BJ (cell line): Measurements from ENCODE around the gene ADAMTS12. TPM values are rescaled to one million over a fixed set of nuclear protein-coding genes. Genes with fewer than 3 reads are reported as not detected.

Experiments
- CTCF ChIA-PET: fragments of 350-600 bp; formaldehyde crosslinking; extraction: SDS; loops from one replicate; lab custom pipeline; 2021; ENCODE audit warnings: antibody characterized with exemption, inconsistent platforms; lab: Yijun Ruan, JAX
- POLR2A ChIA-PET: fragments of 300-600 bp; sonication (Branson Sonifier 250); formaldehyde crosslinking; extraction: SDS; loops from one replicate; lab custom pipeline; 2021; ENCODE audit warnings: antibody characterized with exemption; lab: Charles Lee
- DNase-seq: peaks from one replicate; pipeline ENCODE4 v3.0.0-alpha.2; 2011; ENCODE audit warnings: low read depth
- H3K27me3 ChIP-seq: 2 replicates; pipeline ENCODE4 v1.6.0; 2011; ENCODE audit warnings: low read length; ENCODE audit not compliant: control insufficient read depth, insufficient read depth
- H3K36me3 ChIP-seq: 2 replicates; pipeline ENCODE4 v1.5.1; 2011; ENCODE audit warnings: low read length; ENCODE audit not compliant: control insufficient read depth, insufficient read depth
- H3K4me3 ChIP-seq: 2 replicates; pipeline ENCODE4 v1.5.1; 2011; ENCODE audit warnings: low read depth, mild to moderate bottlenecking, control low read depth, low read length
- CTCF ChIP-seq: IDR thresholded peaks from 2 replicates; pipeline ENCODE4 v1.5.1; 2011; ENCODE audit warnings: low read depth, mild to moderate bottlenecking, control low read depth, inconsistent platforms, low read length, moderate library complexity; ENCODE audit not compliant: insufficient read depth
- polyA plus RNA-seq: library from polyadenylated mRNA; depleted of rRNA; stranded (reverse); fragments of >200 nt; gene quantifications from 2 replicates; pipeline ENCODE4 v1.2.3, GENCODE V29; 2011

Gene ADAMTS12
- polyA plus RNA-seq, 1 experiment = 25.6 TPM

- no peak for DNase-seq
- TF ChIP-seq CTCF = no peak
- H3K4me3 ChIP-seq = no peak overlapping the region
- POLR2A ChIA-PET = no interaction called here
- no peaks in the 10 kb centered on the region for H3K27me3 ChIP-seq
- no peaks in the 10 kb centered on the region for H3K36me3 ChIP-seq
- CTCF ChIA-PET = interaction anchor here (0.8 to 1.7 kb wide), 5 partner anchors 10 to 294 kb away, joined by 3 to 5 read pairs (median 3); no protein-coding TSS in a partner anchor
These were observed 156.7 kb downstream of the ADAMTS12 start for GRCh38 chr5:33735072-33735471.

- Histone ChIP-seq H3K36me3 (no peaks in the 10 kb centered on the region), H3K4me3 (no peak overlapping the region), H3K27me3 (no peaks in the 10 kb centered on the region)
- no peak for DNase-seq
- POLR2A ChIA-PET = no interaction called here
- CTCF ChIA-PET = interaction anchor here (1.0 to 1.7 kb wide), 4 partner anchors 9 to 293 kb away, joined by 3 to 5 read pairs (median 3); no protein-coding TSS in a partner anchor
- no peak for TF ChIP-seq CTCF
These were observed 157.3 kb downstream of the ADAMTS12 start for GRCh38 chr5:33734537-33734936.

GRCh38 chr5:33733225-33733624, 158.6 kb downstream of the ADAMTS12 start:
- Histone ChIP-seq H3K36me3 (no peaks in the 10 kb centered on the region), H3K4me3 (no peak overlapping the region), H3K27me3 (no peaks in the 10 kb centered on the region)
- CTCF ChIA-PET = interaction anchor here (1.6 kb wide), 1 partner anchor 12 kb away, joined by 3 read pairs; no protein-coding TSS in a partner anchor
- no peak for TF ChIP-seq CTCF
- POLR2A ChIA-PET = no interaction called here
- DNase-seq = no peak

GRCh38 chr5:33726422-33727165, 165.2 kb downstream of the ADAMTS12 start:
- DNase-seq = no peak
- no peak for TF ChIP-seq CTCF
- H3K36me3 ChIP-seq = no peaks in the 10 kb centered on the region
- no peaks in the 10 kb centered on the region for H3K27me3 ChIP-seq
- H3K4me3 ChIP-seq = no peak overlapping the region
- CTCF ChIA-PET = interaction anchor here (0.8 kb wide), 1 partner anchor 208 kb away, joined by 4 read pairs; no protein-coding TSS in a partner anchor
- POLR2A ChIA-PET = no interaction called here

GRCh38 chr5:33725806-33726205, 166.0 kb downstream of the ADAMTS12 start:
- ChIA-PET POLR2A (no interaction called here), CTCF (interaction anchor here (1.5 kb wide), 1 partner anchor 9 kb away, joined by 3 read pairs; no protein-coding TSS in a partner anchor)
- no peak overlapping the region for H3K4me3 ChIP-seq
- no peaks in the 10 kb centered on the region for H3K27me3 ChIP-seq
- H3K36me3 ChIP-seq = no peaks in the 10 kb centered on the region
- TF ChIP-seq CTCF = no peak
- no peak for DNase-seq
